OCI-LY1 (cell line): ENCODE data around the gene CHN1.

Experiments used
- CTCF ChIP-seq: fragments of 200-600 bp; sonication (generic), shearing (Covaris generic); IDR thresholded peaks from 2 replicates; pipeline ENCODE4 v1.5.1; 2017; ENCODE audit warnings: mild to moderate bottlenecking, antibody characterized with exemption, low read length, moderate library complexity, mixed read lengths
- EZH2 ChIP-seq: fragments of 200-600 bp; sonication (generic), shearing (Covaris generic); IDR thresholded peaks from 2 replicates; pipeline ENCODE4 v1.8.0; 2017; ENCODE audit warnings: borderline replicate concordance, mixed run types, mild to moderate bottlenecking, antibody characterized with exemption, low read length, moderate library complexity, mixed read lengths

DNA sequence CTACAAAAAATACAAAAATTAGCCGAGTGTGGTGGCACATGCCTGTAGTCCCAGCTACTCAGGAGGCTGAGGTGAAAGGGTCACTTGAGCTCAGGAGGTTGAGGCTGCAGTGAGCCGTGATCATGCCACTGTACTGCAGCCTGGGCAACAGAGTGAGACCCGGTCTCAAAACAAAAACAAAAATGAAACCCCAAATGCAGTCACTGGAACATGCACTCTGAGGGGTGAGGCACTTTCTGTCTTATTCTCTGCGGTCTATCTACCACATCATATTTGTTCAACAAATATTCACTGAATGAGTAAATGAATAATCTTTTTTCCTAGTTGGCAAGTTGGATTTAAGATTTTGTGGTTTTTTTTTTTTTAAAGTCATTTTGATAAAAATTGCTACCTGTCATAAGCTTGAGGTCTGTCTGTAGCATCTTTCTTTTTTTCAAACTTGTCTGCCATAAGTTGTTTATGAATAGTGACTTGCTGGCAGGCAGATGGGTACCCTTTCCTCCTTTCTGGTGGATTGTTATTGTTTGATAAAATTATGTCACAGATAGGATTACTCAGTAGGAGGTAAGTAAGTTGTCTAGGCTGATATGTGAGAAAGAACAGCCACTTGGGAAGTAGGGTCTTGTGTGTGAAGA lies 252.7 kb downstream of the CHN1 start:
- TF ChIP-seq CTCF (no peak), EZH2 (no peak)
